GOT3 (cell line): ENCODE measurements around the gene HOXD11.

ENCODE experiments used
- DNase-seq: peaks from one replicate; lab custom pipeline; 2025; ENCODE audit warnings: mixed read lengths; lab: John Stamatoyannopoulos, UW

Gene HOXD11

DNA sequence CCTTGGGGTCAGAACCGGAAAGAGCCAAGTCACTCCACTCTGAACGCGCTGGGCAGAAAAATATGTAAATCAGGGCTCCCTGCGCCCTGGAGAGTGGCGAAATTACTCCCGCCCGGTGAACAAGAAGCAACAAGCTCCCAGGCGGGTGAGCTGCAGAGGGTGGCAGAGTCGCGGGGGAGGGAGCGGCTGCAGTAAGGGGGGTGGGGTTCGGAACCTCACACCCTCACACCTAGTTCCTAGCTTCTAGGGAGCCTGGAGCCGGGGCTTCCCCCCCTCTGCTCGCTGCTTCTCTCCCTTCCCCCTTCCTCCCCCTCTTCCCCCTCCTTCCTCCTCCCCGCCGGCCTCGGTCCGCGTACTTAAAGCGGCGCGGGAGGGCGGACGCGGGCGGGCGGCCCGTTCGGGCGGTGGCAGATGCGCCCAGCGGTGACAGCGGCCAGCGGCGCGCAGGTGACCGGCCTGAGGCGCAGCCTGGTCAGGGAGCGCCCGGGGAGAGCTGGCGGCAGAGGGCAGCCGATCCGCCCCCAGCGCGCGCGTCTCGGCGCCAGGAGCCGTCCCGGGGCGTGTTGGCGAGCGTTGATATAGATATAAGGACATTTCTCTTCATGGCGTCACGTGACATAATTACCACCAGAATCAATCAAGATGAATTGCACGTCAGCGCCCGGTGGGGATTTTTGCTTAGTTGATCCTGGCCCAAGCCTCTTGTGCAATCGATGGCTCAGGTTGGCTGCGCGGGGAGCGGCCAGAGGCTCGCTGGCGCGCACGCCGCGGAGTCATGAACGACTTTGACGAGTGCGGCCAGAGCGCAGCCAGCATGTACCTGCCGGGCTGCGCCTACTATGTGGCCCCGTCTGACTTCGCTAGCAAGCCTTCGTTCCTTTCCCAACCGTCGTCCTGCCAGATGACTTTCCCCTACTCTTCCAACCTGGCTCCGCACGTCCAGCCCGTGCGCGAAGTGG is at the start of gene HOXD11:
TSS of gene HOXD11 (plus strand) at position 700 of the 959 bp plus-strand sequence. CDS start at position 776, 76 bp downstream.
- DNase-seq = no peak

DNA sequence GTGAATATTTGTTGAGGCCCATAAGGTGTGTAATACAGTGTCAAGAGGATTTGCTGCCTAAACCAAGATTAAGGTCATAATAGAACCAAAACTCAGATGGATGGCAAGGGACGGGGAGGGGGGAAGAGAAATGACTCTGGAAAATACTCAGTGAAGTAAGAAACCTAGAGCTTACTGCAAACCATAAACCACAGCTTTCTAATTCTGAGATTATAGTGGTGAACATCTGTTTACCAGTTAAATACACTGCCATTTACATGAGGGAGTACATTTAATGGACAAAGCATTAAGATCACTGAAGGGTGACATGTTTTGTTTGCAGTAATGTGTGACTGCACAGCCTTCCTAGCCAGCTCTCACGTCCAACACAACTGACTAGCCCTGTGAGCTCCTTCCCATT is 43.1 kb upstream of the HOXD11 start:
- no peak for DNase-seq

DNA sequence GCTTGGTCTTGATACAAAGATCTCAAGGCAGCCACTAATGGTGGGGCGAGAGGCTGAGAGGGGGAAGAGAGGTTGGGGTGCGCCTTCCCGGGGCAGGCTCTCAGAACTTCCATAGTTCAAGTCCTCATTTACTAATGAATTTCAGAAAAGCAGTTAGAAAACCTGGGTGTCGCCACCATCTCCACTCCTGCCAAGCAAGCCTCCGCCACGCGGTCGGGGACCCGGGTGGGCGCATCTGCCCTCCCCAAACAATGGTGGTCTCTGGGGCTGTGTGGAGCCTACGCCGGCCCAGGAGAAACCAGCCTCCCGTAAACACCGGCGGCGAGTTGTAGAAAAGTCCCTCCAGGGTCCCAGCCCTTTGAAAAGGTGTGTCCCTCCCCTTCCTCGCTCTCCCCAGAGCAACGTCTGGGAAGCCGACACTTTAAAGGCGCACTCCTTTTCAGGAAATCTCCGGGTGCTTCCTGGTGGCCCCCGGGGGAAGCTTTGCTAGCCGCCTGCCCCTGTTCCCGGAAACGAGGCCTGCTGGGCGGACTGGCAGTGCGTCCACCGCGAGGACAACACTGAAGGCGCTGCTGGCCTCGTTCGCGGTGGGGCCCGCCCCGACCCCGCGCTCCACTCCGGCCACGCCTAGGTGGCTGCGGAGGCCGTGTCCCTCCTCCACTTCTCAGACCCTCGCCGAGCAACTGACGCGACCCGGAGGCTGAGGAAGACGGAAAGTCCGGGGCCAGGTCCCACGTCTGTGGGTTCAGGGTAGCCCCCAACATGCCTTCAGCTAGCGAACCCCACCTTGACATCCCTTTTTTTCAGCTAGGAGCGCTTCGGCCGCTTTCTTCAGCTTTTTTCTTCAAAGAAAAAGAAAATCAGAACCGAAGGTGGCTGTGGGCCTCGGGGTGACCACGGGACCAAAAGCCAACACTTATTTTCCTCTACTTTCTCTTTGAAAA is 40.2 kb upstream of the HOXD11 start:
- no peak for DNase-seq

DNA sequence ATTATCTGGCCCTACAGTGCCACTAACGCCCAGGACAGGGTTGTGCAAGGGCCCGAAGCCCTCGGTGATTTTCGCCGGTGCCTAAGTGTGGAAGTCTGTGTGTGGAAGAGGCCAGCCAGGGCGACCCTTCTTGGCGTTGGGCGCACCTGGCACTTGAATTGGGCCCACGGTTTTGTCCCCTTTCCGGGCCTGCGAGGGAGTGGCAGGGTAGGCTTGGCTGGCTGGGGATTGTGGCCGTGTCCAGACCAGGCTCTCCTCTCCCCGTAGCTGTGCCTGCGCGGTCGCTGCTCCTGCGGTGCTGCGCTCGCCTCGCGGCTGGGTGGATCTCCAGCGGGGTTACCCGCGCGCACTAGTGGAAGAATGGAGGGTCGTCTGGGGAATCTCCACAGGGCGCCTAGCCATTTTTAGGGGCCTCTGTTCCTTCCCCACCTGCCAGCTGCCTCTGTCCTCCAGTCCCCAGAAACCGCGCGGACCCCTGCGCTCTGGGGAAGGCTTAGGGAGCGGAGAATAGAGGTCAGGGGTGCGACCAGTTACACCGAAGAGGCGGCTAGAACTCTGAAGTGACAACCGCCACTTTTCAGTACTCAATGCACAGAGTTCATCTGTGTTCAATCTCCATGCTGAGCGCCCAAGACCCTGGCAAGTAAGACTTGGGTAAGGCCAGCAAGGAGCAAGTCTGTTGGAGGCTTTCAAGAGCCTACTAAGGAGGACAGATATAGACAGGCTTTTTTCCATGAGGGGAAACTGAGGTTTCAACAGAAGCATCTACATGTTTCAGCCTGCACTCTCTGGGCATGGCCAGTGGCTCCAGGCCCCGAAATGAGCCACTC is 39.3 kb upstream of the HOXD11 start:
- no peak for DNase-seq

DNA sequence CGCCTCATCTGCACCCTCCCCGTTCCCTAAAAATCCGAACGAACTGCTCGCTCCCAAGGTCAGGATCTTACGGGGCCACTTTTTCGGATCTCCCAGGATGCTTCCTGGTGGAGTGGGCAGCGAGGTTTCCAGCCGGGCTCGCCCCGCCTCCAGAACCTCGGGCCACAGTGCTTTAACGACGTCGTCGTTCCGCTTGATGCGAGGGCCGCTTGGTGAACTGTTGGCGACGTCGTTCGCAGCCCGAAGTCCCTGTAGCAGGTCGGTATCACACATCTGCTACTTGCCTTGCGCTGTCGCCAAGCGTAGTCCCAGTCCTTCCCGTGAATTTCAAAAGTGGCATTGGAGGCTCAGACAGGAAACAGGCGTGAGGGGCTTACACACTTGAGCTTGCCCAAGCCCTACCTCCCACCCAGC is 38.7 kb upstream of the HOXD11 start:
- no peak for DNase-seq

DNA sequence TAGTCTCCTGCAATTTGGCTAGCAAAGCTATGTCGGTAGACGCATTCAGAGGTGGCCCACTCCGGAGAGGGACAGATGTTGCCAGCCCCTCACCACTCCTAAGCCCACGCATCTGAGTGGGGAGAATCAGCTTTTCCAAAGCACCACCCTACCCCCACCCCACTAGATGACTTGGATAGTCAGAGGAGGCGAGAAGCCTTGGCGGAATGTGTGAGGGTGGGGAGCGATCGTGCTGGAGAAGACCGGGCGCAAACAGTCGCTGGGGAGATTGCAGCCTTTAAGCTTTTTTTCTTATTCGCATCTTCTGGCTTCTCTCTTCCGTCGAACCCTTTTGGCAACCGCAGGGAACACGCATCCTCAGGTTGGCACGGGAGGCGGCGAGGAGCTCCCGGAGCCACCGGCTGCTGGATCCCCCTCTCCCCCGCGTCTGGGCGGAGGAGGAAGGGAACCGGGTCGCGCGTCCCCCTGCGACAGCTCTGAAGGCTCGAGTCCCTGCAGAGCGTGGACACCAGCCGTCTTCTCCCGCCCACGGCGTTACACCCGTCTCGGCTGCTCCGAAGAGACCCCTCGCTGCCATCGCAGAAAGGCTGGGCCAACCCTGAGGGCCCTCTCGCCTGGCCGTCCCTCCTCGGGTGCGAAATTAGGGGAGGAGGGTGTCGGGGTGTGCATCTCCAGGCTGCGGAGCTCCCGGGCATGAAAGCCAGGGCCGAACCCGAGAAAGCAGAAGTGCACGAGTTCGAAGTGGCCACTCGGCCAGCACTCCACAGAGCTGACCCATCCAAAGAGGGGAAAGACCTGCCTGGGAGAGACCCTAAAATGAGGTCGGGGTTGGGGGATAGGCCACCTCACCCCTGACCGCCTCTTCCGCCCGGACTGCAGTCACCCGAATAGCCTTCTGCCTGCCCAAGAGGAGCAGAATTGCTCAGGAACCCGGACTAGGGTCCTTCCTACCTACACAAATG is 35.5 kb upstream of the HOXD11 start:
- no peak for DNase-seq

DNA sequence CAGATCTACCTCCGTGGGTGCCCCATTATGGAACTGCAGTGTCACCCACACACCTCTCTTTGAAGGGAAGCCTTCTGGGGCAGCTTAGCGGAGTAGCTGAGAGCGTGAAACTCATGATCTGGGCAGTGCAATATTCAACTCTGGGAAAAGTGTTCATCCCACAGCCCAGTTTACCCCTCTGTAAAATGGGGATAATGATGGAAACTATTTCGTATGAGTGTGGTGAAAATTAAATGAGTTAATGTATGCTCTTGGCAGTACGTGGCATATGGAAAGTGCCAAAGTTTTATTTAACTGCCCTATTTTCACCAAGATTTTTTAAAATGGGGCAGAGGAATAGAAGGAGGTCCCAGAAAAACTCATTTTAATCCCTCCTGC is 34.8 kb upstream of the HOXD11 start:
- DNase-seq = no peak

DNA sequence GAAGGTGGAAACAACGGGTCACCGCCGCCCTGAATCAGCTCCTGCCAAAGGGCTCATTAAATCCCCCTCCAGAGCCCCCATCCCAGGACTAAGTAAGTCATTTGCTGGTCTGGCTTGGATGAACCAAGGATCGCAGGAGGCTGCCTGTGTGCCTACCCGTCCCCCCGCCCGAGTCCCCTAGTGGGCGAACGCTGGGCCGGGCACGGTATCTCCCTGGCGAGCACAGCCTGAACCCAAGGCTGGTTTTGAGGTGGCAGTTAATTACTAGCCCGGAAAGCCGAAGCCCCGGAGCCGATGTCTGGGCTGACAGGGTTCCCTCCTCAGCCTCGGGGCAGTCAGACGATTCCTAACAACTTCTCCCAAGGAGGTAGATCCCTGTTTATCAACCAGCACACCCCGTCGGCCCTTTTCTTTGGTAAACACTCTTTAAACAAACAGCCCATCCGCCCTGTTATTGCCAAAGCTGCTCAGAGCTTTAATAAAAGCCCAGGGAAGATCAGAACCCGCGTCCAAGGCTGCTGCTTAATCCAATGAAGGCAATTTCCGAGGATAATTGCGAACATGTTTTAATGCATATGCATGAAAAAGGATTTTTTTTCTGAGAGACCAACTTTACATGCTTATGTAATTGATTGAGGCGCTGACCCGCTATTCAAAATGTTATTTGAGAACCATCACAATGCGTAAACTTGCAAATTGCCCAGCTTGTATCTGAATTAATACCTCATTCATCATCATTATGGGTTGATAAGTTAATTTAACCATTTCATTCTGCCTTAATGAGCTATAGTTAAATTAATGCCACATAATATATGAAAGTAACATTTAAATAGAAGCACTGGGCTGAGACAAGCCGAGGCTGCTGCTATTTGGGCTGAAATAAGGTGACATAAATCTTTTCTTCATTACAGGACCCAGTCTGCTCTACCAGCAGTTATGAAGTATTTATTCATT is 33.9 kb upstream of the HOXD11 start:
- no peak for DNase-seq

DNA sequence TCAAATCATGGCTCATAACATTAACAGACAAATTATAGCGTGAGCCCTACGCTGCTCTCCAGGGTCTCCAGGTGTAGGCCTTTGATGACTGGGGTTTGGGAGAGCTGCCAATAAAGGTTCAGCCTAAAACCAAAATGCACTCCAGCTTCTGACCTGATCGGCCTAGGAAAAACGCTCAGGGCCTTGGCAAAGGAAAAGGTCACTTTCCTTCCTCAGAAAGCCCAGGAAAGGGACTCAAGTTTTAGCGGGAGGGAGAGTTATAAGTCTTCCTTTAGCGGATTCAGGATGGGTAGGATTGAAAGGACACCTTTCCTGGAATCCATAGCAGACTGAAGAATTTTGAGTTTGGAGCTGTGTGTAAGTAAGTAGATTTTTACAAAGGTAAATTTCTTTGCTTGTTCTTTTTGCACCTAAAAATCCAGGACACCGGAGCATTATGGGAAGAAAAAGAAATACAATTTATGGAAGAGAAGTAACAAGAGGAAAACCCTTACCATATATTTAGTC is 32.1 kb upstream of the HOXD11 start:
- DNase-seq = no peak

DNA sequence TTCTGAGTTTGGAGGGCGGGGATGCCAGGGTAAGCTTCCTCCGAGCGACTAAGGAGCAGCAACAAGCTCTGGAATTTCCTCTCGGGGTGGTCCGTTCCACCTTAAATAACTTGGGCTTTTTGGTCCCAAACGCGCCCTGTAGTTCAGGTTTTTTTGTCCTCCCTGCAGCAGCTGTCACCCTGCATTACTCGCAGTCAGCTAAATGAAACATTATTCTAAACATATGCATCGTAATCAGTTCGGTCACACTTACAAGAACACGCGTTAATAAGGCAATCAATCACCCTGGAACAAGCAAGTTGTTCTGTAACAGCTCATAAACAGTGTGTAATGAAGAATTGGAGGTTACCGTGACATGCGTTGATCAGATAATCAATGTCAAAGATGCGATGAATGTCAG is 31.6 kb upstream of the HOXD11 start:
- DNase-seq = no peak

DNA sequence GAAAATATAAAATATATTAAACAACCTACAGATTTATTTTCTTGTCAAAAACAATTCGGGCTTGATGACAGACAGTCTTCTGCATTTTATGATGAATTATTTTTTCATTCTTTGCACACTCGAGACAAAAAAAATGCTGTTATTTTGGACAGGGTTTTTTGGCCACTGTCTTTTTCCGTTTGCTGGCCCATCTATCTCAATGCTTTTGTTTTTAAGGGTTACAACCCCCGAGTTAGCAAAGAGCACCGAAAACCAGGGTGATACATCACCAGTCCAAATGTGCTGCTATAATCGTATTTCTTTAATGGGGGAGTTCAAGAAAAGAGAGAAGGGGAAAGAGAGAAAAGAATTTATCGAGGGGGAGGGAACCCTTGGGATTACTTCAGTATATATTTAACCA is 31.0 kb upstream of the HOXD11 start:
- DNase-seq = no peak

DNA sequence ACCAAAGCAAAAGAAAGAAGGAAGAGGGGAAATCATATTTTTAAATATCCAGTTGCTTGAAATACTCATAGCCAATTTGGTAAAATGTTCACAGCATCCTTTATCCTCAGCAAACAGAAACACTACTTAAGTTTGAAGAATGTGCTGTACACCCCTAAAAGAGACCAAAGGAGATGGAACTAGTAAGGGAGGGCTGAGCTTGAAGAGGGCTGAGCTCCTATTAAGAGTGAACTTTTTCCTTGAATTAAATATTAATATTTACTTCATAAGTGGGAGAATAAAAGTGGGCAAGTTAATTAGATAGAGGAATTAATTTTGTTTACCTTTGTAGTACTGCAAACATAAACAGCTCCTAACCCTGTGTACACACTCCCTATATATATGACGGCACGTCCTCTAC is 30.3 kb upstream of the HOXD11 start:
- no peak for DNase-seq

DNA sequence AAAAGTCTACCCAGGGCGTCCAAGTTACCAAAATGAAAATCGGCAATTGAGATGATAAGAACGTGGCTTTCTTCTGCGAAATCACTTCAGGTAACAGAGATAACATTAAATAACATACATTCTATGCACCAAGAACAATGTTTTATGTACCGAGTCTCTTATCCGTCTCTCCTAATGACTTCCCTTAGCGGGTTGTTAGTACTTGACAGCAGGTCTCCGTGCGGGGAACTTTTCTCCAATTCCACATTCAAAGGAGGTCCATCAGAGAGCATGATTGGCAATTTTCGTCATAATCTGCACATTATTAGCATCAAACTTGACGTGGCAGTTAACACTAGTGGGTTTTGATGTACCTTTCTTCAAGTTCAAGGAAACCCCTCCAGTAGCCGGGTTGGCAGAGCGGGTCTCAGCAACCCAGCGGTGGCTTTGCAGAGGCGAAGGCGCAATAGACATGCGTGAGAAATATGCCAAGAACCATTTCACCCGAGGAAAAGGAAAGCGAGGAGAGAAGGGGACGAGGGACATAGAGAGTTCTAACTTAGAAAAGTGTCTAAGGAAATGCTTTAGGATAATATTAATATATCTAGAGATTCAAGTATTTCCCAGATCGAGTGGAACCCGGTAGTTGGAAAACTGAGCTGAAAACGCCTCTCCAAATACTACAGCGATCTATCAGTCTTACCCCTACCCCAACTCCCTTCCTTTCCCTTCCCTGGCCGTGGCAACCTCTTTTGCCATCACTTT is 28.4 kb upstream of the HOXD11 start:
- no peak for DNase-seq

DNA sequence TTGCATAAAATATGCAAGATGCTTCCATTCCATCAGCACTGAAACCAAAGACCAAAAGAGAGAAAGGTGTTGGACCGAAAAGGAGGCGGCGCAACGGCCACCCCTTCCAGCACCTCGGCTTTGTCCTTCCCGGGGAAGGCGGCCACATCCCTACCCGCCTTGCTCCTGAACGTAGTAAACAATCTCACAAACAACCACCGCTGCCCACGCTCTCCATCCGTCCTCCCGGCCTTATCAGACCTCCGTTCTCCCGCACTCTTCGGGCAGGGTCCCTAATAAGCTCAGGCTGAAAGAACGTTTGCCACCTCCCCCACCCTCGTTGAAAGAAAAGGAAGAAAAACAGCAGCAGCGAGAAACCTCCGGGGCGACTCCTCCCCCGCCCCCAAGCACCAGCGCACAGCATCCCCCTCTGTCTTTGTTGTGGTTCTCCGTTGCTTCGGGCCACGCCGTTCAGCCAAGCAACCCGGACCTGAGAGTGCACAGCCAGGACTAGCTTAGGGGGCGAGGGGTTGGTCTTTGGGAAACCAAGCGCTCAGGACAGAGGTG is 27.7 kb upstream of the HOXD11 start:
- DNase-seq = no peak

DNA sequence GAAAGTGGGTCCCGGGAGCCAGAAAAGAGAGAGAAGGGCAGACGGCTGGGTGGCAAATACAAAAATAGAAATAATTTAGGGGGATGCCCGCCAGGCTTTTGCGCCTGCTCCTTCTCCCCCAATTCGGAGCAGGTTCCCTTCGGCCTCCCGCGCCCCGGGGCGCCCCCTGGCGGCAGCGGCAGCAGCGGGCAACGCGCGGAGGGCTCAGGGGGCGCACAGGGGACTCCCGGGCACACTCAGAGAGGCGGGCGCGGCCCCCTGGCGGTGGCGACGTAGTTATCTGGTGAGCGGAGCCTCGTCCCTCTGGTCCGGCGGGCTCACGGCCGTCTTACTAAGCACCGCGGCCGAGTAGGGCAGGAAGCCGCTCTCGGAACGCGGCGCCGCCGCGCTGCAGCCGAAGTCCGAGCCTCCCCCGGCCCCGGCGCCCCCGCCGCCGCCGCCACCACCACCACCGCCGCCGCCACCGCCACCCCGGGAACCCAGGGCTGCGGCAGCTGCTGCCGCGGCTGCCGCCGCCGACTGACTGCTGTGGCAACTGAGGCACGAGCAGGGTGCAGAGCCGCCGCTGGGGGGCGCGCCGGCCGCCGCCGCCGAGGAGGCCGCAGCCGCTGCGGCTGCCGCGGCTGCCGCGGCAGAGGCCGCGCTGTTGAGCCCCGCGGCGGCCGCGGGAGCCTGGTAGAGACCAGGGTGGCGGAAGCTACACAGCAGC is 27.1 kb upstream of the HOXD11 start:
- no peak for DNase-seq

DNA sequence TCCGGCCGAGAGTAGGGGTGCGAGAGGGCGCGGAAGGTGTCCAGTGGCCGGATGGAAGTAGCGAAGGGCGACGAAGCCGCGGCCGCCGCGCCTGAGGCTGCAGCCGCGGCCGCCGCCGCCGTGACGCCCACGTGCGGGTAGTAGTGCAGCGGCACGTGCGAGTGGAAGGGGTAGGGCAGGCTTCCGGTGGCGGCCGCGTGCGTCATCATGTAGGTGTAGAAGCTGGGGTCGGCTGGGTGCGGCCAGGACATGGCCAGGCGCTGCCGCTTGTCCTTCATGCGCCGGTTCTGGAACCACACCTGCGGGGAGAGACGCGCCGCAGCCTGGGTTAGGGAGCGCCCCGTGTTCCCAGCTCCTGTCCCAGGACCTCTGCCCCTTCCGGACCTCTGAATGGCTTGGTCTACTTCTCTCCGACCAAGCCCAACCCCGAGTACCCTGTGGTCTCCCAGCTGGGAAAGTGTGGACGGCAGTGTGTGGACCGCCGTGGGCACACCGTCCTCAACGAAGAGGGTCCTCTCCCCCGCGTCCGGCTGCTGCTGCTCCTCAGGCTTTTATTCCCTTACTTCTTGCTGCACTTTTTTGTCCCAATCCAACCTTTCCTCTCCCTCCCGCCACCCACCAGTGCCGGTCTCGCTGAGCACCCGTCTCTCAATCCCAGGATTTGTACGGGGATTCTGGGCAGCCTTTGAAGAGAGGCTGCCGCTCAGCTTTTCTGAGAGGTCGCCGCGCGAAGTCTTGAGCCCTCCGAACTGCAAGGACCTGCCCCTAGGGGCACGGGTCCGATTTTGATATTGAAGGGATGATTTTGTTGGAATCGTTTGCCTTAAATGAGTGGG is 26.3 kb upstream of the HOXD11 start:
- no peak for DNase-seq

DNA sequence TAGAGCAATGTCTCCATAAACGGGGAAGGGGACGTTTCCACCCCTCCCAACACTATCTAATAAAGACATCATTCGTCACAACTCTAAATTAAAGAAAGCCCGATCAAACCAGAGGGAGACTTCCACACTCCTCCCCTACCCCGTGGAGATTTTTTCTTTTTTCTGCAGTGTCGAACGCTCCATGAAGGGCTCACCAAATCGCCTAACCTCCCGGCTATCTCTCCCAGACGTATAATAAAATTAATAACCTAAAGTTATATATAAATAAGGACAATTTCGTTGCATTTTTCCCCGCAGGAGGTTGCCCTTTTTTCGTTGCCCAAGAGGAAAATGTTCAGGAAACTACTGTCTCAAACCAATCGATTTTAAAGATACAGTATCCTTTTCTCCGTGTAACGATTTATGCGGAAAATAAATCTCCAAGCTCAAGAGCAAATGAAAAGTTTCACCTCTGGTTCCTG is 25.7 kb upstream of the HOXD11 start:
- DNase-seq = no peak
